ENCODE measurements around the gene CTDSP1. TPM values are rescaled to one million over a fixed set of nuclear protein-coding genes. Genes with fewer than 3 reads are reported as not detected.

The CTDSP1 gene
- total RNA-seq, 1 experiment from 2014 or later: 45.7 TPM

DNA sequence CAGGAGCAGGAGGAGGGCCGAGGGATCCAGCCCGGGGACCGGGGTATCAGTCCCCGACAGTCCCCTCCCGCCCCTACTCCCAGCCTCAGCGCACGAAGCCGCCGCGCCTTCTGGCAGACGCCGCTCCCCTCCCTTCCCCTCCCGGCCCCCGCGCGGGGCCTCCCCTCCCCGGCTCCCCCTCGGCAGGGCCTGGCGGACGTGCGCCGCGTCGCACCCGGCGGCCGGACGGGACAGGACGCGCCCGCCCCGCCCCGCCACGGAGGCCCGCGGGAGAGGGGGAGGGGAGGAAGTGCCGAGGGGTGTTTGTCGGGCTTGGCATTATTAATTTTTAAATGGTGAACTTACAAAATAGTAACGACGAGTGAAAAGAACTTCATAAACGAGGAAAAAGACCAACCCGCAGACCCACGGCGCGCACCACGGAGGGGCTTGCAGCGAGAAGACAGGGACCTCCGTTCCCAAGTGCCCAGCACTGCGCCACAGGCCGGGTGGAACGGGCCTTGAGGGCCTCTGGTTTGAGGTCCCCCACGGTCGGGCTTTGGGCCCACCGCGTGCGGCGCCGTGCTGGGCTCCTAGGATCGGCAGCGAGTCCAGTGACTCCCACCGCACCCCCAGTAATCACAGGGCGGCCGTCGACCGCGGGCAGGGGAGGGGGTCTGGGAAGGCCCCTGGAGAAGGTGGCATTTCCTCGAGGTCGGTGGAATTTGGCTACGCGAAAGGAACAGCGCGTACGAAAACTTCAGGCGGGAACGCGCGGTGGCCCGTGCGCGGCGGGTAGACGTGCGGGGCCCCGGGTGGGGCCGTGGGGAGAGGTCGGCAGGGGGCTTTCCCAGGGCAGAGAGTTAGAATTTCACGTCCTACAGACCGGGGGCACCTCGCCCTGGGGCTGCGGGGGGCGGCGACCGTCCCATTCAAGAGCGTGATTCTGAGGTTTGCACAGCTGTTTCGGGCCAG is 954 bp upstream of the CTDSP1 start:
- H3K27me3 ChIP-seq (replicated peaks): no peaks in the 10 kb centered on the region
- H3K36me3 ChIP-seq: peaks cover 29% of the 10 kb centered on the region
- no peaks in the 10 kb centered on the region for H3K9me3 ChIP-seq (replicated peaks)
- H3K4me1 ChIP-seq (replicated peaks): peaks cover 31% of the 10 kb centered on the region
- H3K27ac ChIP-seq: peak overlapping the region; percentile 54
- DNase-seq (ENCODE audit: low read depth in 1 of 2, low spot score in 2 of 2): no peak
- H3K4me3 ChIP-seq: peak overlapping the region; percentile 86

DNA sequence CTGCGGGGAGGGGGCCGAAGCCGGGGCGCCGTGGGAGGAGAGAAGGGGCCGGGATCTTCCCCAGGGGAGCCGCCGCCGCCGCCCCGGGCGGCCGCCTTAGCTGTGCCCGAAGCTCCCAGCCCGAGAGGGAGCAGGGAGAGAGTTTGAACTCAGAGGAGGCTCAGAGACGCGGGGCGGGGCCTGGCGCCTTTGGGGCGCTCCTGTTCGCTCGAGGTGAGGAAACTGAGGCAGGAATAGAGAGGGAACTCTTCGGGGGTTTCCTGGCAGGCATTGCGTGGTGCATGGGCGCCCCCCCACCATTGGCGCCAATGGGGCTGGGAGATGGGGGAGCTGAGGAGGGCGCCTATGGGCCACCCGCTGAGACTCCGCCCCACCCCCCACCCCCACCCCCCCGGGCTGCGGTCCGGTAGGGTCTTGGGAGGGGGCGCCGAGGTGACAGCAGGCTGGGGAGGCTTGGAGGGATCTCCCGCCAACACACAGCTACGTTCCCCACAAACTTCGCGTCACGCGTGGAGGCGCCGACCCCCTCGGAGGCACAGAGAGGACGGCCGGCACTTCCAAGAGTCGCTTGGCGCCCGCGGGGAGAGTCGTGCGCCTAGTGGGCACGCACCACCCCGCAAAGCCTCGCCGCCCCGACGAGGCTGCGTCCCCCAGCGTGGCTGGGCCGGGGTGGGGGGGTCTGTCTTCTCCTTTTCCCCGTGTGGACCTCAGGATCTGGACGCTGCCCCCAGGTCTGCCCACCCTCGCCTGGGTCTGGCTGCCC is 680 bp downstream of the CTDSP1 start:
- Histone ChIP-seq H3K27me3 (replicated peaks) (no peaks in the 10 kb centered on the region), H3K27ac (peak overlapping the region; percentile 92), H3K9me3 (replicated peaks) (no peaks in the 10 kb centered on the region), H3K36me3 (peaks cover 43% of the 10 kb centered on the region), H3K4me1 (replicated peaks) (peaks cover 34% of the 10 kb centered on the region), H3K4me3 (peak overlapping the region; percentile 86)
- peak in 1 of 2 experiments; percentile 57 for DNase-seq (ENCODE audit: low read depth in 1 of 2, low spot score in 2 of 2)

GRCh38 chr2:218400930-218401881 is 1.5 kb downstream of the CTDSP1 start:
- DNase-seq (ENCODE audit: low read depth in 1 of 2, low spot score in 2 of 2): no peak
- no peak overlapping the region for H3K27ac ChIP-seq

GRCh38 chr2:218401890-218402289 is 2.2 kb downstream of the CTDSP1 start:
- no peaks in the 10 kb centered on the region for H3K9me3 ChIP-seq (replicated peaks)
- H3K36me3 ChIP-seq: peaks cover 49% of the 10 kb centered on the region
- no peak overlapping the region for H3K27ac ChIP-seq
- no peak overlapping the region for H3K4me3 ChIP-seq
- no peaks in the 10 kb centered on the region for H3K27me3 ChIP-seq (replicated peaks)
- no peak for DNase-seq (ENCODE audit: low read depth in 1 of 2, low spot score in 2 of 2)
- H3K4me1 ChIP-seq (replicated peaks): peaks cover 36% of the 10 kb centered on the region

More at GRCh38 chr2:218400930-218401881, 1.5 kb downstream of the CTDSP1 start:
- Histone ChIP-seq H3K36me3 (peaks cover 49% of the 10 kb centered on the region), H3K4me1 (replicated peaks) (peaks cover 37% of the 10 kb centered on the region), H3K4me3 (peak overlapping the region; percentile 86), H3K27me3 (replicated peaks) (no peaks in the 10 kb centered on the region), H3K9me3 (replicated peaks) (no peaks in the 10 kb centered on the region)

DNA sequence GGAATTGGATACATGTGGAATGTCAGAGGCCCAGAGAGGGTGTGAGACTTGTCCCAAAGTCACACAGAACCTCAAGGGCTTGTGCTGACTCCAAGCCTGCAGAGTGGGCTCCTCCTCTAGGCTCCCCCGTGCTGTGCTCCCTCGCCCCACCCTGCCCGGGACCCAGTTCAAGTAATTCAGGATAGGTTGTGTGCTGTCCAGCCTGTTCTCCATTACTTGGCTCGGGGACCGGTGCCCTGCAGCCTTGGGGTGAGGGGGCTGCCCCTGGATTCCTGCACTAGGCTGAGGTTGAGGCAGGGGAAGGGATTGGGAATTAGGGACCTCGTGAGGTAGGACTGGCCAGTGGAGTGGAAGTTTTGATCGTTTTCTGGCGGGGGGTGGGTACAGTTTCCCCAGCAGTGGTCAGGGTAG is 2.8 kb downstream of the CTDSP1 start:
- H3K4me1 ChIP-seq (replicated peaks): peaks cover 36% of the 10 kb centered on the region
- DNase-seq (ENCODE audit: low read depth in 1 of 2, low spot score in 2 of 2): no peak
- H3K27me3 ChIP-seq (replicated peaks): no peaks in the 10 kb centered on the region

GRCh38 chr2:218402911-218403411 is 3.3 kb downstream of the CTDSP1 start:
- Histone ChIP-seq H3K27ac (no peak overlapping the region), H3K9me3 (replicated peaks) (no peaks in the 10 kb centered on the region), H3K27me3 (replicated peaks) (no peaks in the 10 kb centered on the region), H3K4me1 (replicated peaks) (peaks cover 36% of the 10 kb centered on the region), H3K36me3 (peaks cover 49% of the 10 kb centered on the region), H3K4me3 (no peak overlapping the region)
- no peak for DNase-seq (ENCODE audit: low read depth in 1 of 2, low spot score in 2 of 2)

More for the DNA sequence above, 2.8 kb downstream of the CTDSP1 start:
- no peaks in the 10 kb centered on the region for H3K9me3 ChIP-seq (replicated peaks)
- H3K36me3 ChIP-seq: peaks cover 49% of the 10 kb centered on the region
- no peak overlapping the region for H3K27ac ChIP-seq
- no peak overlapping the region for H3K4me3 ChIP-seq

GRCh38 chr2:218403810-218404209 is 4.1 kb downstream of the CTDSP1 start:
- no peak overlapping the region for H3K27ac ChIP-seq
- no peaks in the 10 kb centered on the region for H3K9me3 ChIP-seq (replicated peaks)
- peaks cover 49% of the 10 kb centered on the region for H3K36me3 ChIP-seq
- peaks cover 33% of the 10 kb centered on the region for H3K4me1 ChIP-seq (replicated peaks)
- no peak overlapping the region for H3K4me3 ChIP-seq
- DNase-seq (ENCODE audit: low read depth in 1 of 2, low spot score in 2 of 2): no peak
- no peaks in the 10 kb centered on the region for H3K27me3 ChIP-seq (replicated peaks)

- no peak overlapping the region for H3K4me3 ChIP-seq
- peaks cover 49% of the 10 kb centered on the region for H3K36me3 ChIP-seq
- no peaks in the 10 kb centered on the region for H3K27me3 ChIP-seq (replicated peaks)
- no peak overlapping the region for H3K27ac ChIP-seq
- H3K4me1 ChIP-seq (replicated peaks): peaks cover 26% of the 10 kb centered on the region
- H3K9me3 ChIP-seq (replicated peaks): no peaks in the 10 kb centered on the region
- DNase-seq (ENCODE audit: low read depth in 1 of 2, low spot score in 2 of 2): no peak
These were observed 4.8 kb downstream of the CTDSP1 start for GRCh38 chr2:218404351-218405085.

DNA sequence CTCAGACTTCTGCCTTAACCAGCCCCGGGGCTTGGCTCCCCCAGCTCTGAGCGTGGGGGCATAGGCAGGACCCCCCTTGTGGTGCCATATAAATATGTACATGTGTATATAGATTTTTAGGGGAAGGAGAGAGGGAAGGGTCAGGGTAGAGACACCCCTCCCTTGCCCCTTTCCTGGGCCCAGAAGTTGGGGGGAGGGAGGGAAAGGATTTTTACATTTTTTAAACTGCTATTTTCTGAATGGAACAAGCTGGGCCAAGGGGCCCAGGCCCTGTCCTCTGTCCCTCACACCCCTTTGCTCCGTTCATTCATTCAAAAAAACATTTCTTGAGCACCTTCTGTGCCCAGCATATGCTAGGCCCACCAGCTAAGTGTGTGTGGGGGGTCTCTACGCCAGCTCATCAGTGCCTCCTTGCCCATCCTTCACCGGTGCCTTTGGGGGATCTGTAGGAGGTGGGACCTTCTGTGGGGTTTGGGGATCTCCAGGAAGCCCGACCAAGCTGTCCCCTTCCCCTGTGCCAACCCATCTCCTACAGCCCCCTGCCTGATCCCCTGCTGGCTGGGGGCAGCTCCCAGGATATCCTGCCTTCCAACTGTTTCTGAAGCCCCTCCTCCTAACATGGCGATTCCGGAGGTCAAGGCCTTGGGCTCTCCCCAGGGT is 5.5 kb downstream of the CTDSP1 start:
- Histone ChIP-seq H3K27ac (no peak overlapping the region), H3K27me3 (replicated peaks) (no peaks in the 10 kb centered on the region), H3K9me3 (replicated peaks) (no peaks in the 10 kb centered on the region), H3K36me3 (peaks cover 46% of the 10 kb centered on the region), H3K4me3 (no peak overlapping the region), H3K4me1 (replicated peaks) (peaks cover 25% of the 10 kb centered on the region)
- DNase-seq (ENCODE audit: low read depth in 1 of 2, low spot score in 2 of 2): no peak

DNA sequence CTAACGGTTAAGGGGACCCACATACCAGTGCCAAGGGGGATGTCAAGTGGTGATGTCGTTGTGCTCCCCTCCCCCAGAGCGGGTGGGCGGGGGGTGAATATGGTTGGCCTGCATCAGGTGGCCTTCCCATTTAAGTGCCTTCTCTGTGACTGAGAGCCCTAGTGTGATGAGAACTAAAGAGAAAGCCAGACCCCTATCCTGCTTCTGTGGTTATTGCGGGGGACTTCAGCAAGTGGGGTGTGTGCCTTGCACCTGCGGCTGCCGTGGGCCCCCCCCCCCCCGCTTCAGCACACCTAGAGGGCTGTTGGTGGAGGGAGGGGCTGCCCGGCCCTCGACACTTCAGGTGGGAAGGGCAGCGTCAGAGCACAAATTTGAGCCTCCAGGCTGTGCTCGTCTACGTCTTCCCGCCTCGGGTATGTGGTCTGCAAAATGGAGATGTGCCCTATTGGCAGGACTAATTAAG is 6.1 kb downstream of the CTDSP1 start:
- H3K4me1 ChIP-seq (replicated peaks): peaks cover 25% of the 10 kb centered on the region
- peaks cover 46% of the 10 kb centered on the region for H3K36me3 ChIP-seq
- peak overlapping the region; percentile 22; the same call in 1 of the 2 replicates for H3K4me3 ChIP-seq
- no peaks in the 10 kb centered on the region for H3K27me3 ChIP-seq (replicated peaks)
- DNase-seq (ENCODE audit: low read depth in 1 of 2, low spot score in 2 of 2): no peak
- no peaks in the 10 kb centered on the region for H3K9me3 ChIP-seq (replicated peaks)
- peak overlapping the region; percentile 38; the same call in 1 of the 2 replicates for H3K27ac ChIP-seq

DNA sequence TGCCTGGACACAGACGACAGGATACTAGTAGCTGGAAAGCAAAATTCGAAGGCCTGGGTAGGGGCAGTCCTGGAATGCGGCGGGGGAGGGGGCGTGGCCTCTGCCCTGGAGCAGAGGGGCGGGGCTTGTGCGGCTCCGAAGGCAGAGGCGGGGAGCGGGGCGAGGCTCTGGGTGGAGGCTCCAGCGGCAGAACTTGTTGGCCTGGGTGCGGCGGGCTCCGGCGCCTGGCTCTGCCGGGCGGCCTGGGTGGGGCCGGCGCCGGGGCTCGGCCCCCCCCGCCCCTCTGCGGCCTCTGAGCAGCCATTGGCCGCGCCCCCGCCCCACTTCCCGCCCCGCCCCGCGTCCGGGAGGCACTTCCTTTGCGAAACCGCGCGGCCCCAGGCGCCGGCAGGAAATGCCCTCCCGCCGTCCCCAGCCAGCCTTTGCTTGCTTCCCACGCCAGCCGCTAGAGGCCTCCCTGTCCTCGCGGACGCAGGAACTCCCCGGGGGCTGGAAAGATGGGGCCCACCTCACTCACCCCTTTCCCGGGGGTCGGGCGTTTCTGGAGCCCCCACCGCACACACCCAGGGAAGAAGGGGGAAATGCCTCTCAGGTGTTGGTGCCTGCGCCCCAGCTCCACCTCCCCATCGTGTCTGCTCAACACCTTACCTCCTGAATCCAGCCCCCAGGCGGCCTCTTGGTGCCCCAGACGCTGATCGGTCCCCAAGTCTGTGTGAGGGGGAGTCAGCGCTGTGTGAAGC is 6.7 kb downstream of the CTDSP1 start:
- no peaks in the 10 kb centered on the region for H3K27me3 ChIP-seq (replicated peaks)
- H3K4me1 ChIP-seq (replicated peaks): peaks cover 21% of the 10 kb centered on the region
- DNase-seq (ENCODE audit: low read depth in 1 of 2, low spot score in 2 of 2): peak; percentile 89 to 98
- H3K9me3 ChIP-seq (replicated peaks): no peaks in the 10 kb centered on the region
- H3K4me3 ChIP-seq: peak overlapping the region; percentile 29
- H3K27ac ChIP-seq: peak overlapping the region; percentile 38
- peaks cover 42% of the 10 kb centered on the region for H3K36me3 ChIP-seq

Measured in SJSA1 (cell line).